Measurements from ENCODE around the gene JAK1. TPM values are rescaled to one million over a fixed set of nuclear protein-coding genes. Genes with fewer than 3 reads are reported as not detected.

JAK1 gene
- total and polyA plus RNA-seq, 2 experiments from 2014 or later, result 8.0 to 19.5 TPM

DNA sequence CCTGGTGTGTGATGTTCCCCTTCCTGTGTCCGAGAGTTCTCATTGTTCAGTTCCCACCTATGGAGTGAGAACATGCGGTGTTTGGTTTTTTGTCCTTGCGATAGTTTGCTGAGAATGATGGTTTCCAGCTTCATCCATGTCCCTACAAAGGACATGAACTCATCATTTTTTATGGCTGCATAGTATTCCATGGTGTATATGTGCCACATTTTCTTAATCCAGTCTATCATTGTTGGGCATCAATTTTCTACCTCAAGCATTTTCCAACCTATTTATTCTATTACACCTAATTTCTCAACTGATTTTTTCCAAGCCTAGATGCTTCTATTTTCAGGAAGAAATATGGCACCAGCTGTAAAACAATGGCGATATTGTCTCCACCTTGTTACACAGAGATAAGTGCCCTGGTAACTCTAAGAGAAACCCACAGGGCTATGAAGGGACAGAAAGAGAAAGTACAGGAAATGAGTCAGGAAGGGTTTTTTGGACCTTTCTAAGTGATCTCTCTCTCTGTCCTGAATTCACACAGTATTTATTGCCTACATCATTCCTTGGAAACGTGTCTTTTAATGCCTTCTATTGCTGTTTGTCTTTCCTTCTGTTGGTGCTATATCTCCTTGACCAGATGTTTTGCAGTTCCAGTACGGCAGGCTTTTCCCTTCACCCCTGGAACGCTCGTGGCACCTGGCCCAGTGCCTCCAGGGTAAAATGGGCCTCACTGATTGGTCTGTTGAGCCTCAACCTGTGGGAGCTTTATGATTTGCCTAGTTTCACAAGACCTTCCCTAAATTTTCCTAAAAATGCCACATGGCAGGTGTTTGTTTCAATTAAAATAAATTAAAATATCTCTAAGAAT is 14.6 kb upstream of the JAK1 start:
- H4K20me1 ChIP-seq (replicated peaks; ENCODE audit: insufficient read depth), result no peaks in the 10 kb centered on the region
- H3K4me1 ChIP-seq (ENCODE audit: insufficient read depth), result peaks cover 2% of the 10 kb centered on the region; the same call in 1 of the 2 replicates
- no peaks in the 10 kb centered on the region for H3K27me3 ChIP-seq (ENCODE audit: insufficient read depth)
- H3K36me3 Mint-ChIP-seq (ENCODE audit: low read depth), result no peaks in the 10 kb centered on the region
- H3K27me3 Mint-ChIP-seq (ENCODE audit: insufficient read depth, low read depth, poor library complexity), result peaks cover 2% of the 10 kb centered on the region
- H3K79me2 ChIP-seq (replicated peaks; ENCODE audit: insufficient read depth), result no peaks in the 10 kb centered on the region
- H3K4me1 Mint-ChIP-seq, result peaks cover 8% of the 10 kb centered on the region
- no peaks in the 10 kb centered on the region for H3K36me3 ChIP-seq (ENCODE audit: insufficient read depth)
- H3K4me3 ChIP-seq, result no peak overlapping the region
- DNase-seq (ENCODE audit: low spot score) (no peak), ATAC-seq (no peak)
- no peak overlapping the region for H2AFZ ChIP-seq
- no peak overlapping the region for H3K27ac ChIP-seq (ENCODE audit: low read depth)
- no peak overlapping the region for H3K4me2 ChIP-seq
- no peaks in the 10 kb centered on the region for H3F3A ChIP-seq (replicated peaks; ENCODE audit: low read depth)
- H3K4me3 Mint-ChIP-seq, result no peak overlapping the region
- H3K27ac Mint-ChIP-seq, result no peak overlapping the region
- TF ChIP-seq, protein P1, sequence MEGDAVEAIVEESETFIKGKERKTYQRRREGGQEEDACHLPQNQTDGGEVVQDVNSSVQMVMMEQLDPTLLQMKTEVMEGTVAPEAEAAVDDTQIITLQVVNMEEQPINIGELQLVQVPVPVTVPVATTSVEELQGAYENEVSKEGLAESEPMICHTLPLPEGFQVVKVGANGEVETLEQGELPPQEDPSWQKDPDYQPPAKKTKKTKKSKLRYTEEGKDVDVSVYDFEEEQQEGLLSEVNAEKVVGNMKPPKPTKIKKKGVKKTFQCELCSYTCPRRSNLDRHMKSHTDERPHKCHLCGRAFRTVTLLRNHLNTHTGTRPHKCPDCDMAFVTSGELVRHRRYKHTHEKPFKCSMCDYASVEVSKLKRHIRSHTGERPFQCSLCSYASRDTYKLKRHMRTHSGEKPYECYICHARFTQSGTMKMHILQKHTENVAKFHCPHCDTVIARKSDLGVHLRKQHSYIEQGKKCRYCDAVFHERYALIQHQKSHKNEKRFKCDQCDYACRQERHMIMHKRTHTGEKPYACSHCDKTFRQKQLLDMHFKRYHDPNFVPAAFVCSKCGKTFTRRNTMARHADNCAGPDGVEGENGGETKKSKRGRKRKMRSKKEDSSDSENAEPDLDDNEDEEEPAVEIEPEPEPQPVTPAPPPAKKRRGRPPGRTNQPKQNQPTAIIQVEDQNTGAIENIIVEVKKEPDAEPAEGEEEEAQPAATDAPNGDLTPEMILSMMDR (conservative IDR thresholded peaks at IDR 0.05; ENCODE audit: low read depth in 2 of 2), result no peak
- TF ChIP-seq POLR2AphosphoS5 (IDR thresholded peaks at IDR 0.05; ENCODE audit: low read depth), result no peak
- TF ChIP-seq JUNB (IDR thresholded peaks at IDR 0.05; ENCODE audit: unreplicated experiment), result no peak
- no peak for TF ChIP-seq ZNF331 (CRISPR knock-in tag; IDR thresholded peaks at IDR 0.05; ENCODE audit: low read depth)
- TF ChIP-seq EZH2phosphoT487 (IDR thresholded peaks at IDR 0.05; ENCODE audit: unreplicated experiment), result no peak
- H3K9me2 ChIP-seq (ENCODE audit: insufficient read depth), result no peaks in the 10 kb centered on the region
- H3K9me3 Mint-ChIP-seq, result no peaks in the 10 kb centered on the region

DNA sequence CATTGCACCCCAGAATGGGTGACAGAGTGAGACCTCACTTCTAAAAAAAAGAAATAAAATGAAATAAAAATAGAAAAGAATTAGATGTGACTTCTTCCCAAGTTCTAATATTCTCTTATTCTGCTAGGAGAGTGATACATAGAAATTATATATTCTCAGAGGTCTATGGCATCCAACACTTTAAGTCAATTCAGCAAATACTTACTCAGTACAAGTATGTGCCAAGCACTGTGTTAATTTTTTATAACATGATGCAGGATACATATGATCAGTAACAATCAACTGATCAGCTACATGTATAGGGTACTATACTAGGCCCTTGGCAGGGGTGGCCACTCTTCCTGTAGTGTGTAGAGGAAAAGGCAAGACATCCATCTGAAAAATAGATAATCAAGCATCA is 13.0 kb upstream of the JAK1 start:
- no peak overlapping the region for H3K4me3 ChIP-seq
- ATAC-seq (no peak), DNase-seq (ENCODE audit: low spot score) (no peak)
- no peaks in the 10 kb centered on the region for H3K36me3 Mint-ChIP-seq (ENCODE audit: low read depth)
- H3K4me3 Mint-ChIP-seq, result no peak overlapping the region
- peaks cover 14% of the 10 kb centered on the region for H3K4me1 Mint-ChIP-seq
- no peaks in the 10 kb centered on the region for H3K9me2 ChIP-seq (ENCODE audit: insufficient read depth)
- no peak overlapping the region for H3K27ac ChIP-seq (ENCODE audit: low read depth)
- no peaks in the 10 kb centered on the region for H3F3A ChIP-seq (replicated peaks; ENCODE audit: low read depth)
- H4K20me1 ChIP-seq (replicated peaks; ENCODE audit: insufficient read depth), result no peaks in the 10 kb centered on the region
- peaks cover 5% of the 10 kb centered on the region; the same call in 1 of the 2 replicates for H3K4me1 ChIP-seq (ENCODE audit: insufficient read depth)
- H3K4me2 ChIP-seq, result no peak overlapping the region
- H3K36me3 ChIP-seq (ENCODE audit: insufficient read depth), result no peaks in the 10 kb centered on the region
- no peaks in the 10 kb centered on the region for H3K79me2 ChIP-seq (replicated peaks; ENCODE audit: insufficient read depth)
- H3K9me3 Mint-ChIP-seq, result no peaks in the 10 kb centered on the region
- no peak overlapping the region for H2AFZ ChIP-seq
- H3K27me3 Mint-ChIP-seq (ENCODE audit: insufficient read depth, low read depth, poor library complexity), result peaks cover 2% of the 10 kb centered on the region
- no peak overlapping the region for H3K27ac Mint-ChIP-seq
- no peaks in the 10 kb centered on the region for H3K27me3 ChIP-seq (ENCODE audit: insufficient read depth)
- TF ChIP-seq ZNF331 (CRISPR knock-in tag; IDR thresholded peaks at IDR 0.05; ENCODE audit: low read depth) (no peak), STAT1 (IDR thresholded peaks at IDR 0.05; ENCODE audit: unreplicated experiment) (no peak), CREB1 (CRISPR knock-in tag; IDR thresholded peaks at IDR 0.05; ENCODE audit: low read depth) (no peak), JUNB (IDR thresholded peaks at IDR 0.05; ENCODE audit: unreplicated experiment) (no peak), EZH2phosphoT487 (IDR thresholded peaks at IDR 0.05; ENCODE audit: unreplicated experiment) (no peak)
- TF ChIP-seq, protein P2, sequence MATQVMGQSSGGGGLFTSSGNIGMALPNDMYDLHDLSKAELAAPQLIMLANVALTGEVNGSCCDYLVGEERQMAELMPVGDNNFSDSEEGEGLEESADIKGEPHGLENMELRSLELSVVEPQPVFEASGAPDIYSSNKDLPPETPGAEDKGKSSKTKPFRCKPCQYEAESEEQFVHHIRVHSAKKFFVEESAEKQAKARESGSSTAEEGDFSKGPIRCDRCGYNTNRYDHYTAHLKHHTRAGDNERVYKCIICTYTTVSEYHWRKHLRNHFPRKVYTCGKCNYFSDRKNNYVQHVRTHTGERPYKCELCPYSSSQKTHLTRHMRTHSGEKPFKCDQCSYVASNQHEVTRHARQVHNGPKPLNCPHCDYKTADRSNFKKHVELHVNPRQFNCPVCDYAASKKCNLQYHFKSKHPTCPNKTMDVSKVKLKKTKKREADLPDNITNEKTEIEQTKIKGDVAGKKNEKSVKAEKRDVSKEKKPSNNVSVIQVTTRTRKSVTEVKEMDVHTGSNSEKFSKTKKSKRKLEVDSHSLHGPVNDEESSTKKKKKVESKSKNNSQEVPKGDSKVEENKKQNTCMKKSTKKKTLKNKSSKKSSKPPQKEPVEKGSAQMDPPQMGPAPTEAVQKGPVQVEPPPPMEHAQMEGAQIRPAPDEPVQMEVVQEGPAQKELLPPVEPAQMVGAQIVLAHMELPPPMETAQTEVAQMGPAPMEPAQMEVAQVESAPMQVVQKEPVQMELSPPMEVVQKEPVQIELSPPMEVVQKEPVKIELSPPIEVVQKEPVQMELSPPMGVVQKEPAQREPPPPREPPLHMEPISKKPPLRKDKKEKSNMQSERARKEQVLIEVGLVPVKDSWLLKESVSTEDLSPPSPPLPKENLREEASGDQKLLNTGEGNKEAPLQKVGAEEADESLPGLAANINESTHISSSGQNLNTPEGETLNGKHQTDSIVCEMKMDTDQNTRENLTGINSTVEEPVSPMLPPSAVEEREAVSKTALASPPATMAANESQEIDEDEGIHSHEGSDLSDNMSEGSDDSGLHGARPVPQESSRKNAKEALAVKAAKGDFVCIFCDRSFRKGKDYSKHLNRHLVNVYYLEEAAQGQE (IDR thresholded peaks at IDR 0.05; ENCODE audit: unreplicated experiment), result no peak
- TF ChIP-seq, protein P3, sequence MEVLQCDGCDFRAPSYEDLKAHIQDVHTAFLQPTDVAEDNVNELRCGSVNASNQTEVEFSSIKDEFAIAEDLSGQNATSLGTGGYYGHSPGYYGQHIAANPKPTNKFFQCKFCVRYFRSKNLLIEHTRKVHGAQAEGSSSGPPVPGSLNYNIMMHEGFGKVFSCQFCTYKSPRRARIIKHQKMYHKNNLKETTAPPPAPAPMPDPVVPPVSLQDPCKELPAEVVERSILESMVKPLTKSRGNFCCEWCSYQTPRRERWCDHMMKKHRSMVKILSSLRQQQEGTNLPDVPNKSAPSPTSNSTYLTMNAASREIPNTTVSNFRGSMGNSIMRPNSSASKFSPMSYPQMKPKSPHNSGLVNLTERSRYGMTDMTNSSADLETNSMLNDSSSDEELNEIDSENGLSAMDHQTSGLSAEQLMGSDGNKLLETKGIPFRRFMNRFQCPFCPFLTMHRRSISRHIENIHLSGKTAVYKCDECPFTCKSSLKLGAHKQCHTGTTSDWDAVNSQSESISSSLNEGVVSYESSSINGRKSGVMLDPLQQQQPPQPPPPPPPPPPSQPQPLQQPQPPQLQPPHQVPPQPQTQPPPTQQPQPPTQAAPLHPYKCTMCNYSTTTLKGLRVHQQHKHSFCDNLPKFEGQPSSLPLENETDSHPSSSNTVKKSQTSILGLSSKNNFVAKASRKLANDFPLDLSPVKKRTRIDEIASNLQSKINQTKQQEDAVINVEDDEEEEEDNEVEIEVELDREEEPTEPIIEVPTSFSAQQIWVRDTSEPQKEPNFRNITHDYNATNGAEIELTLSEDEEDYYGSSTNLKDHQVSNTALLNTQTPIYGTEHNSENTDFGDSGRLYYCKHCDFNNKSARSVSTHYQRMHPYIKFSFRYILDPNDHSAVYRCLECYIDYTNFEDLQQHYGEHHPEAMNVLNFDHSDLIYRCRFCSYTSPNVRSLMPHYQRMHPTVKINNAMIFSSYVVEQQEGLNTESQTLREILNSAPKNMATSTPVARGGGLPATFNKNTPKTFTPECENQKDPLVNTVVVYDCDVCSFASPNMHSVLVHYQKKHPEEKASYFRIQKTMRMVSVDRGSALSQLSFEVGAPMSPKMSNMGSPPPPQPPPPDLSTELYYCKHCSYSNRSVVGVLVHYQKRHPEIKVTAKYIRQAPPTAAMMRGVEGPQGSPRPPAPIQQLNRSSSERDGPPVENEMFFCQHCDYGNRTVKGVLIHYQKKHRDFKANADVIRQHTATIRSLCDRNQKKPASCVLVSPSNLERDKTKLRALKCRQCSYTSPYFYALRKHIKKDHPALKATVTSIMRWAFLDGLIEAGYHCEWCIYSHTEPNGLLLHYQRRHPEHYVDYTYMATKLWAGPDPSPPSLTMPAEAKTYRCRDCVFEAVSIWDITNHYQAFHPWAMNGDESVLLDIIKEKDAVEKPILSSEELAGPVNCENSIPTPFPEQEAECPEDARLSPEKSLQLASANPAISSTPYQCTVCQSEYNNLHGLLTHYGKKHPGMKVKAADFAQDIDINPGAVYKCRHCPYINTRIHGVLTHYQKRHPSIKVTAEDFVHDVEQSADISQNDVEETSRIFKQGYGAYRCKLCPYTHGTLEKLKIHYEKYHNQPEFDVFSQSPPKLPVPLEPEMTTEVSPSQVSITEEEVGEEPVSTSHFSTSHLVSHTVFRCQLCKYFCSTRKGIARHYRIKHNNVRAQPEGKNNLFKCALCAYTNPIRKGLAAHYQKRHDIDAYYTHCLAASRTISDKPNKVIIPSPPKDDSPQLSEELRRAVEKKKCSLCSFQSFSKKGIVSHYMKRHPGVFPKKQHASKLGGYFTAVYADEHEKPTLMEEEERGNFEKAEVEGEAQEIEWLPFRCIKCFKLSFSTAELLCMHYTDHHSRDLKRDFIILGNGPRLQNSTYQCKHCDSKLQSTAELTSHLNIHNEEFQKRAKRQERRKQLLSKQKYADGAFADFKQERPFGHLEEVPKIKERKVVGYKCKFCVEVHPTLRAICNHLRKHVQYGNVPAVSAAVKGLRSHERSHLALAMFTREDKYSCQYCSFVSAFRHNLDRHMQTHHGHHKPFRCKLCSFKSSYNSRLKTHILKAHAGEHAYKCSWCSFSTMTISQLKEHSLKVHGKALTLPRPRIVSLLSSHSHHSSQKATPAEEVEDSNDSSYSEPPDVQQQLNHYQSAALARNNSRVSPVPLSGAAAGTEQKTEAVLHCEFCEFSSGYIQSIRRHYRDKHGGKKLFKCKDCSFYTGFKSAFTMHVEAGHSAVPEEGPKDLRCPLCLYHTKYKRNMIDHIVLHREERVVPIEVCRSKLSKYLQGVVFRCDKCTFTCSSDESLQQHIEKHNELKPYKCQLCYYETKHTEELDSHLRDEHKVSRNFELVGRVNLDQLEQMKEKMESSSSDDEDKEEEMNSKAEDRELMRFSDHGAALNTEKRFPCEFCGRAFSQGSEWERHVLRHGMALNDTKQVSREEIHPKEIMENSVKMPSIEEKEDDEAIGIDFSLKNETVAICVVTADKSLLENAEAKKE (CRISPR knock-in tag; IDR thresholded peaks at IDR 0.05), result no peak

Data from GM23338 (cell line).